Activated CD8-positive, alpha-beta memory T cell treated with anti-CD3 and anti-CD28 coated beads for 36 hours (primary cell): Measurements from ENCODE around the gene CHRM4. TPM values are rescaled to one million over a fixed set of nuclear protein-coding genes. Genes with fewer than 3 reads are reported as not detected.

Experiments used
- CTCF ChIA-PET: fragments of 350-600 bp; sonication (Branson Sonifier 250); formaldehyde crosslinking; loops from one replicate; lab custom pipeline; 2021; ENCODE audit warnings: antibody characterized with exemption; lab: Charles Lee
- POLR2A ChIA-PET: fragments of 350-600 bp; sonication (Branson Sonifier 250); formaldehyde crosslinking; loops from one replicate; lab custom pipeline; 2021; ENCODE audit warnings: antibody characterized with exemption; lab: Charles Lee
- total RNA-seq, 2 experiments: library from RNA; stranded (reverse); gene quantifications; one replicate each; pipeline ENCODE4 v1.2.3, GENCODE V29; 2021

CHRM4 gene
- total RNA-seq, 2 experiments from 2014 or later: not detected

DNA sequence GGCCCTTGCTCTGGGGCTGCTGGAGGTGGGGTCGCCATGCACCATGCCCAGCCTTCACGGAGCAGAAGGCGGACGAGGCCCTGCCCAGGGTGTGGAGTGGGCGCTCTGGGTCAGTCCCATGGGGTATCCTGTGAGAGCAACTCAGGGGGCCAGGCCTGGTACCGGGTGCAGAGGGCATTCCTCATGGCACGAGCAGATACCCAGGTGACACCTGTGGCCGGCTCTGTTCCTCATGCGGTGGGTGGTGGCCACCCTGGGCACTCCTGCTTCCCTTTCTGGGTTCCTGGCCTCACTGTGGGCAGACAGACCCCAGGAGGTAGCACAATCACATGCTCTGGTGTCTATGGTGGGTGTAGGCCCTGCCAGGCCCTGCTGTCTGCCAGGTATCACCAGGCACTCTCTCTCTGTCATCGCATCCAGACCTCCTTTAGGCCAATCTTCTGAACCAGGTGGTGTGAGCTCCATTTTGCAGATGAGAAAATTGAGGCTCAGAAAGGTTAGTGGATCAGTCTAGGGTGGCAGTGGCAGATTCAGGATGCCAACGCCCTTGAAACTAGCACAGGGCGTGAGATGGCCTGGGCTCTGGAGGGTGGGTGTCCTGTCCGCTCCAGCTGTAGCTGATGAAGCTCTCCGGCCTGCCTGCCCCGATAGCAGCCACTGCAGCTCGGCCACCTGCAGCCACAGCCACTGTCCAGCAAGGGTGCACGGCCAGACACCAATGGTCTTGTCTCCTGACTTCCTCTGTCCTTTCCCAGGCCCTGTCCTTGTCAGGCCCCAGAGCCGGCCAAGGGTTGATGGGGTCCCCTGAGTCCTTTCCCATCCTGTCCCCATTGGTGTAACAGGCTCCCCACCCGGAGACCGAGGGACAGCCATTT, 29.2 kb downstream of the CHRM4 start:
- CTCF ChIA-PET: interaction anchor here (1.2 to 11.1 kb wide), 3 partner anchors 10 to 123 kb away, joined by 3 to 207 read pairs (median 4); partner anchors contain the start of gene DGKZ
- POLR2A ChIA-PET: interaction anchor here (1.7 kb wide), 1 partner anchor 11 kb away, joined by 8 read pairs; no protein-coding TSS in a partner anchor

GRCh38 chr11:46361283-46362155, 30.1 kb downstream of the CHRM4 start:
- CTCF ChIA-PET: interaction anchor here (0.5 to 11.1 kb wide), 5 partner anchors 9 to 377 kb away, joined by 3 to 207 read pairs (median 4); partner anchors contain the start of genes ATG13, DGKZ and HARBI1
- POLR2A ChIA-PET: interaction anchor here (0.6 to 1.7 kb wide), 4 partner anchors 9 to 234 kb away, joined by 3 to 8 read pairs (median 5); no protein-coding TSS in a partner anchor

GRCh38 chr11:46360878-46361277, 30.7 kb downstream of the CHRM4 start:
- POLR2A ChIA-PET: interaction anchor here (1.0 to 1.7 kb wide), 3 partner anchors 8 to 12 kb away, joined by 3 to 8 read pairs (median 4); no protein-coding TSS in a partner anchor
- CTCF ChIA-PET: interaction anchor here (0.5 to 11.1 kb wide), 7 partner anchors 8 to 378 kb away, joined by 3 to 207 read pairs (median 4); partner anchors contain the start of genes ATG13, DGKZ and HARBI1

DNA sequence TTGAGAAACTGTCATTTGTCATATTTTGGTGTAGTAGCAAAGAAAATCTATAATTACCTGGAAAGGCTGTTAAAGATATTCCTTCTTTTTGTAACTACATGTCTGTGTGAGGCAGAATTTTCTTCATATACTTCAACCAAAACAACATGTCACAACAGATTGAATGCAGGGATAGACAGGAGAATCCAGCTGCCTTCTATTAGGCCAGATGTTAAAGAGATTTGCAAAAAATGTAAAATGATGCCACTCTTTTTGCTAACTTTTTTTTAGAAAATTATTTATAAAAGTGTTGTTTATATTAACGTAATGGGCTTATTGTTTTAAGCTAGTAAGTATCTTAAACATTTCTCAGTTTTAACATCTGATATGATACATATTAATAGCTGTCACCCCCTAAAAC, 31.6 kb downstream of the CHRM4 start:
- CTCF ChIA-PET: interaction anchor here (0.5 to 11.1 kb wide), 5 partner anchors 7 to 257 kb away, joined by 3 to 207 read pairs (median 4); partner anchors contain the start of genes ATG13, DGKZ and HARBI1
- POLR2A ChIA-PET: interaction anchor here (0.7 kb wide), 1 partner anchor 29 kb away, joined by 7 read pairs; no protein-coding TSS in a partner anchor

- ChIA-PET POLR2A (no interaction called here), CTCF (interaction anchor here (1.6 to 10.8 kb wide), 2 partner anchors 8 to 9 kb away, joined by 6 to 207 read pairs; no protein-coding TSS in a partner anchor)
Observed at GRCh38 chr11:46357483-46357936, 34.1 kb downstream of the CHRM4 start.

DNA sequence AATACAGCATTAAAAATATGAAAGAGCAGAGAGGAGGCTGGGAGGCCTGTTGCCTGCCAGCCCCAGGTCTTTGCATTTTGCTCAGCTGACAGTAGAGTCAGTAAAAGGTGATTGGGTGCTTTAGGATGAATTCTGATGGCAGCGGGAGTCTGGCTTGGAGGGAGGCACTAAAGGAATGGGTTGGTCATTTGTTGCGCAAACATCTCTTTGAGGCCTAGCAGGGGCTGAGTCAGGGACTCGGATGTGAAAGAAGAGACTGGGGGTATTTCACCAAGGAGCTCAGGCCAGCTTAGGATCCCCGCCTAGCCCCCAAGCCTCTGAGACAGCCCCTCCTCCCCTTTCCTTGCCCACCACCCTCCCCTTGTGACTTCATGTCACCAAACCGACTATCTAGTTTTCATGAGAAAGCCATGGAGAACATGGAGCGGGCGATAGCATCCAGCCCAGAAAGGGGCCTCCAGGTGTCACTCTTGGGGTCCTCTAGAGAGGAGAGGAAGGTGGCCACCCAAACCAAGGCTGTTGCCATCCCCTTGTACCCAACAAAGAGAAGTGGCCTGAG, 34.6 kb downstream of the CHRM4 start:
- POLR2A ChIA-PET: no interaction called here
- CTCF ChIA-PET: interaction anchor here (0.6 to 10.8 kb wide), 2 partner anchors 8 to 1277 kb away, joined by 4 to 207 read pairs; no protein-coding TSS in a partner anchor

- ChIA-PET POLR2A (interaction anchor here (0.8 to 1.2 kb wide), 2 partner anchors 36 to 110 kb away, joined by 4 to 5 read pairs; no protein-coding TSS in a partner anchor), CTCF (interaction anchor here (0.9 to 10.8 kb wide), 3 partner anchors 11 to 39 kb away, joined by 3 to 207 read pairs (median 4); no protein-coding TSS in a partner anchor)
Observed at GRCh38 chr11:46353698-46354097, 37.9 kb downstream of the CHRM4 start.

- POLR2A ChIA-PET: interaction anchor here (0.6 to 1.2 kb wide), 4 partner anchors 9 to 114 kb away, joined by 3 to 8 read pairs (median 4); no protein-coding TSS in a partner anchor
- CTCF ChIA-PET: interaction anchor here (0.9 to 10.8 kb wide), 9 partner anchors 9 to 177 kb away, joined by 3 to 207 read pairs (median 5); no protein-coding TSS in a partner anchor
Observed at GRCh38 chr11:46352063-46352841, 39.3 kb downstream of the CHRM4 start.

GRCh38 chr11:46351606-46352005, 40.0 kb downstream of the CHRM4 start:
- POLR2A ChIA-PET: interaction anchor here (0.7 to 1.1 kb wide), 2 partner anchors 10 to 113 kb away, joined by 3 to 8 read pairs; no protein-coding TSS in a partner anchor

GRCh38 chr11:46351148-46351547, 40.4 kb downstream of the CHRM4 start:
- CTCF ChIA-PET: interaction anchor here (1.4 to 10.8 kb wide), 4 partner anchors 14 to 114 kb away, joined by 4 to 207 read pairs (median 10); no protein-coding TSS in a partner anchor

More at GRCh38 chr11:46351606-46352005, 40.0 kb downstream of the CHRM4 start:
- CTCF ChIA-PET: interaction anchor here (1.0 to 10.8 kb wide), 7 partner anchors 13 to 178 kb away, joined by 3 to 207 read pairs (median 5); no protein-coding TSS in a partner anchor

GRCh38 chr11:46350695-46351094, 40.9 kb downstream of the CHRM4 start:
- POLR2A ChIA-PET: no interaction called here
- CTCF ChIA-PET: interaction anchor here (0.8 to 10.8 kb wide), 5 partner anchors 14 to 113 kb away, joined by 3 to 207 read pairs (median 6); no protein-coding TSS in a partner anchor

More at GRCh38 chr11:46351148-46351547, 40.4 kb downstream of the CHRM4 start:
- POLR2A ChIA-PET: interaction anchor here (1.1 kb wide), 1 partner anchor 10 kb away, joined by 8 read pairs; no protein-coding TSS in a partner anchor

DNA sequence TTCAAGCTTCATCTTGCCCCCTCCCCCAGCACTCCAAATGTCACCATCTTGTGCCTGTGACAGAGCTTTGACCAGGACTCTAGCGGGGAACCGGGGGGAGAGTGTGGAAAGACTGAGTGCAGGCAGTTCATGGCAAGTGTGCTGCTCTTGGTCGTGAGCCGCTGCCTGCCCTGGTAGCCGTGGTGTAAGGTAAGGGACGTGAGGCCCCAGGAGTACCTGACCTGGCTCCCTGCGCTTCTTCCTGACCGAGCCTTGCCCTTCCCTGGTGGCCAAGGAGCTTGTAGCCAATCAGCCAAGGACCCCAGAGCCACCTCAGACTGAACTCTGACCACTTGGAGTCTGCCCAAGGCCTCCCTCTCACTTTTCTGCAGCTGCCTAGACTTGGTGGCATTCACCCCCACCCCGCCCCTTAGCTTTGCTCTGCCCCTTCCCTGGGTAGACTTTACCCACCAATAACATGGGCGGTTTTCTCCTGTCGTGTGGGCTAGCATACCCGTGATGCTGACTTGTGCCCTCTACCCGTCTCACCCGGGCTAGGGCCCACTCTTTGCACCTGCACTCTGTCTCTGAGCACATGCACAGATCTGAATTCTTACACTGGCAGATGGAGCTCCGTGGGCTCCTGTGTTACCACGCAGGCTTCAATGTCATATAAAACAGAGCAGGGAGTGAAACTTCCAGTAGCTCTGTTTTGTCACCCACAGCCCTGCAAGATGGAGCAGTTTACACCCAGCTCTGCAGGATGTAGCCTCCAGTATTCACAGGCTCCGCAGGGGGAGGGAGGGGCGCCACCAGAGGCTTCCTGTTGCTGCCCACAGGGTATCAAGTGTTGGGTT, 42.8 kb downstream of the CHRM4 start:
- CTCF ChIA-PET: interaction anchor here (0.9 to 10.8 kb wide), 6 partner anchors 9 to 105 kb away, joined by 4 to 207 read pairs (median 6); partner anchors contain the start of gene CHRM4

GRCh38 chr11:46347637-46348311, 43.8 kb downstream of the CHRM4 start:
- POLR2A ChIA-PET: interaction anchor here (1.2 to 1.5 kb wide), 2 partner anchors 11 to 104 kb away, joined by 3 to 5 read pairs; no protein-coding TSS in a partner anchor

More for the DNA sequence above, 42.8 kb downstream of the CHRM4 start:
- POLR2A ChIA-PET: interaction anchor here (0.9 to 1.5 kb wide), 3 partner anchors 10 to 105 kb away, joined by 3 to 5 read pairs (median 4); no protein-coding TSS in a partner anchor

DNA sequence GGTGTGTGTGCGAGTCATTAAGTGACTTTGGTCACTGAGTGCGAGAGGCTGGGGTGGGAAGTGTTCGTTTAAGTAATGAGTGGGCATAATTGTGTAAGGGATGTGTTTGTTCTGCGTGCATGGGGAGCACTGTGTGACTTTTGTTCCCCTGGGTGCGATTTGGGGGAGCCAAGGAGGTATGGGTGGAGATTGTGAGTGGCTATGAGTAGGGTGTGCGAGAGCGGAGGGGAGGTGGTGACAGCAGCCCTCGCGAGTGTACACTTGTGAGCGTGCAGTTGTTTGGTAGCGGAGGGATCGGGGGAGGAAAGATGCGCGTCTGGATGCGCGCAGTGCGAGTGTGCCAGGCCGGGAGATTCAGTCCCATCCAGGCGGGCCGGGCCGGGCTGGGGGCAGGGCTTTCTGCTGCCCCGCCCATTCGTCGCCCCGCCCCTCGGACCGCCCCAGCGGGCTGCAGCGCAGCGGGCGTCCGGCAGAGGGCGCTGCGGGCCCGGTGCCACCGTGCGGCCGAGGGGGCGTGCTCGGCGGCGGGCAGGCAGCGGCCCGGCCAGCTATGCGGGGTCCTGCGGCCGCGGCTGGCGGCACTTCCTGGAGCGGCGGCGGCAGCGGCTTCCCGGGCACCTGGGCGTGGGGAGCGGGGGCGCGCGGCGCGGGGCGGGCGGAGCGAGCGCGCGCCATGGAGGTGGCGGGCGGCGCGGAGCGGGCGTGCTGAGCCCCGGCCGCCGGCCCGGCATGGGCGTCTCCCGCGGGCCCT, 44.5 kb downstream of the CHRM4 start, which contains the start of gene DGKZ:
TSS of gene DGKZ (plus strand) at position 578 of the 751 bp plus-strand sequence. CDS start 197 bp downstream, outside the sequence.
- ChIA-PET POLR2A (interaction anchor here (1.5 kb wide), 1 partner anchor 104 kb away, joined by 5 read pairs; no protein-coding TSS in a partner anchor), CTCF (interaction anchor here (0.5 to 10.8 kb wide), 9 partner anchors 14 to 184 kb away, joined by 3 to 207 read pairs (median 4); partner anchors contain the start of gene CHRM4)

More at GRCh38 chr11:46347637-46348311, 43.8 kb downstream of the CHRM4 start:
- CTCF ChIA-PET: interaction anchor here (0.5 to 10.8 kb wide), 9 partner anchors 10 to 184 kb away, joined by 3 to 207 read pairs (median 4); partner anchors contain the start of gene CHRM4
